PC-9 (cell line): ENCODE results near the gene ANO2.

Source experiments
- CTCF ChIP-seq: fragments of 200-600 bp; sonication (generic); conservative IDR thresholded peaks from 2 replicates; pipeline ENCODE4 v1.6.1; 2017; ENCODE audit warnings: mixed run types, antibody characterized with exemption, mild to moderate bottlenecking, moderate library complexity
- EZH2 ChIP-seq: fragments of 200-600 bp; sonication (generic); IDR thresholded peaks from 2 replicates; pipeline ENCODE4 v1.8.0; 2017; ENCODE audit warnings: antibody characterized with exemption, low read depth

- TF ChIP-seq CTCF: no peak
- no peak for TF ChIP-seq EZH2
Measured at GRCh38 chr12:5562581-5562980, 382.5 kb downstream of the ANO2 start.
